Measurements from ENCODE around the gene PRKAR1A. TPM values are rescaled to one million over a fixed set of nuclear protein-coding genes. Genes with fewer than 3 reads are reported as not detected.
A peak's percentile ranks its signal among the peaks of the same experiment; 100 is the strongest.

PRKAR1A gene
- total RNA-seq, 4 donors from 2014 or later: 63.4 to 197 (median 88.9) TPM

GRCh38 chr17:68531252-68531651 lies 19.0 kb downstream of the PRKAR1A start:
- no peak for TF ChIP-seq CTCF (IDR thresholded peaks at IDR 0.05)
- no peak for TF ChIP-seq POLR2A (IDR thresholded peaks at IDR 0.05)
- peaks cover 0 to 84% (median 4%) of the 10 kb centered on the region in 3 donors for H3K36me3 ChIP-seq
- H3K27ac ChIP-seq: no peak overlapping the region
- no peaks in the 10 kb centered on the region for H3K4me1 ChIP-seq
- H3K27me3 ChIP-seq: no peaks in the 10 kb centered on the region
- no peak for DNase-seq
- no peaks in the 10 kb centered on the region for H3K9me3 ChIP-seq
- H3K4me3 ChIP-seq: no peak overlapping the region

- TF ChIP-seq POLR2A (IDR thresholded peaks at IDR 0.05): no peak
- TF ChIP-seq CTCF (IDR thresholded peaks at IDR 0.05): no peak
- H3K4me1 ChIP-seq: no peaks in the 10 kb centered on the region
- H3K9me3 ChIP-seq: no peaks in the 10 kb centered on the region
- H3K36me3 ChIP-seq: peaks cover 0 to 84% (median 4%) of the 10 kb centered on the region in 3 donors
- no peaks in the 10 kb centered on the region for H3K27me3 ChIP-seq
- no peak overlapping the region for H3K4me3 ChIP-seq
- no peak for DNase-seq
- no peak overlapping the region for H3K27ac ChIP-seq
Measured at GRCh38 chr17:68532826-68533225, 20.6 kb downstream of the PRKAR1A start.

DNA sequence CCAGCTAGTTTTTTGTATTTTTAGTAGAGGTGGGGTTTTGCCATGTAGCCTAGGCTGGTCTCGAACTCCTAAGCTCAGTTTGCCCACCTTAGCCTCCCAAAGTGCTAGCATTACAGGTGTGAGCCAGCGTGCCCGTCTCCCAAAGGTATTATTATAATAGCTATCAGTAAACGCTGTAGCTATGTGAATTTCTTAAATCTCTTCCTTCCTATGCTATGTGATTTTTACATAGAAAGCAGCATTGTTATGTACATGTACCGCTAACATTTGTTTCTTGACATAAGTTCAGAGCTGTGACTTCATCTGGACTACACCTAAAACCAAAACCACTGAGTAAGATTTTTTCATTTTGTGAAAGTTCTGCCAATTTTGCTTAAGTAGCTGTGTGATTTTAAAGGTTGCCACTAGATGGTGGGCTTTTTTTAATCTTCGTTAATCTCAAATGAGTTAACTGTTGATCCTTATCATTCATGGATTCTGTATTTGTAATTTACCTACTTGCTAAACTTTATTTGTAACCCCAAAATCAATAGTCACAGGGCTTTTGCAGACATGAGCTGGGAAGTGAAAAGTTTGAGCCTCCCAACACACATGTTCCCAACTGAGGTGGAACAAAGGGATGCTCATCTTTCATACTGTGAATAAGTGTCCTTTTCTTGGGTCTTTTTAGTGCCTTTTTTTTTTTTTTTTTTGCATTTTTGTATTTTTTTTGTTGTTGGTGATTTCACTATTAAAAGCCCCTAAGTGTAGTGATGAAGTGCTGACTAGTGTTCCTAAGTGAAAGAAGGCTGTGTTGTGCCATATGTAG lies 21.9 kb downstream of the PRKAR1A start:
- Histone ChIP-seq H3K4me1 (no peaks in the 10 kb centered on the region), H3K36me3 (peaks cover 0 to 73% (median 4%) of the 10 kb centered on the region in 3 donors), H3K9me3 (no peaks in the 10 kb centered on the region), H3K27ac (no peak overlapping the region), H3K27me3 (no peaks in the 10 kb centered on the region), H3K4me3 (no peak overlapping the region)
- TF ChIP-seq POLR2A (IDR thresholded peaks at IDR 0.05) (no peak), CTCF (IDR thresholded peaks at IDR 0.05) (peak in 5 of 6 experiments; percentile 13 to 34 (median 26))
- DNase-seq: no peak

GRCh38 chr17:68534695-68535088 lies 22.5 kb downstream of the PRKAR1A start:
- H3K4me3 ChIP-seq: no peak overlapping the region
- TF ChIP-seq POLR2A (IDR thresholded peaks at IDR 0.05) (no peak), CTCF (IDR thresholded peaks at IDR 0.05) (no peak)
- H3K27me3 ChIP-seq: no peaks in the 10 kb centered on the region
- H3K36me3 ChIP-seq: peaks cover 0 to 67% (median 0%) of the 10 kb centered on the region in 3 donors
- no peak overlapping the region for H3K27ac ChIP-seq
- no peaks in the 10 kb centered on the region for H3K4me1 ChIP-seq
- H3K9me3 ChIP-seq: no peaks in the 10 kb centered on the region
- DNase-seq: no peak

GRCh38 chr17:68535922-68536321 lies 23.7 kb downstream of the PRKAR1A start:
- DNase-seq: no peak
- peaks cover 0 to 59% (median 0%) of the 10 kb centered on the region in 3 donors for H3K36me3 ChIP-seq

More at GRCh38 chr17:68535922-68536321, 23.7 kb downstream of the PRKAR1A start:
- no peaks in the 10 kb centered on the region for H3K9me3 ChIP-seq
- TF ChIP-seq POLR2A (IDR thresholded peaks at IDR 0.05) (no peak), CTCF (IDR thresholded peaks at IDR 0.05) (no peak)
- no peak overlapping the region for H3K4me3 ChIP-seq
- no peaks in the 10 kb centered on the region for H3K4me1 ChIP-seq
- no peak overlapping the region for H3K27ac ChIP-seq
- H3K27me3 ChIP-seq: no peaks in the 10 kb centered on the region

Measured in Peyer's patch (tissue), 4 donors.